SU-DHL-6 (cell line): ENCODE data around the gene CNTN4.

Experiments used
- EZH2phosphoT487 ChIP-seq: fragments of 200-600 bp; sonication (generic), shearing (Covaris generic); conservative IDR thresholded peaks from 2 replicates; pipeline ENCODE4 v1.6.1; 2018; ENCODE audit warnings: mild to moderate bottlenecking, antibody characterized with exemption, low read length, moderate library complexity, mixed read lengths
- TF ChIP-seq, protein P1 (sequence below): fragments of 200-600 bp; sonication (generic); IDR thresholded peaks from one replicate; pipeline ENCODE4 v1.5.1; 2017; ENCODE audit warnings: antibody characterized with exemption, mild to moderate bottlenecking, low read length, moderate library complexity; ENCODE audit not compliant: insufficient read depth, poor library complexity, severe bottlenecking

DNA sequence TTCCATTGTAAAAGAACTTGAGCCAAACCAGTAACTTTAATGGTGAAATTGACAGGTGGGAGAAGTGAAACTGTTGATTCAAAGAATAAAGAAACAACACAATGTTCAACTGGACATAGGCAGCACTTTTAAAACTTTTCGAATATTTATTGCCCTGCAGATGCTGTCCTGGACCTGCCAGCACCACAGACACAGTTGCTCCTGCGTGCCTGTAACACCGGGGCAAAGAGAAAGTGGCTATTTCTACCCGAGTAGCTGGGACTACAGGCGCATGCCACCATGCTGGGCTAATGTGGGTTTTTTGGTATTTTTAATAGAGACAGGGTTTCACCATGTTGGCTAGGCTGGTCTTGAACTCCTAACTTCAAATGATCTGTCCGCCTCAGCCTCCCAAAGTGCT, 1004.1 kb downstream of the CNTN4 start:
- TF ChIP-seq, protein P1, sequence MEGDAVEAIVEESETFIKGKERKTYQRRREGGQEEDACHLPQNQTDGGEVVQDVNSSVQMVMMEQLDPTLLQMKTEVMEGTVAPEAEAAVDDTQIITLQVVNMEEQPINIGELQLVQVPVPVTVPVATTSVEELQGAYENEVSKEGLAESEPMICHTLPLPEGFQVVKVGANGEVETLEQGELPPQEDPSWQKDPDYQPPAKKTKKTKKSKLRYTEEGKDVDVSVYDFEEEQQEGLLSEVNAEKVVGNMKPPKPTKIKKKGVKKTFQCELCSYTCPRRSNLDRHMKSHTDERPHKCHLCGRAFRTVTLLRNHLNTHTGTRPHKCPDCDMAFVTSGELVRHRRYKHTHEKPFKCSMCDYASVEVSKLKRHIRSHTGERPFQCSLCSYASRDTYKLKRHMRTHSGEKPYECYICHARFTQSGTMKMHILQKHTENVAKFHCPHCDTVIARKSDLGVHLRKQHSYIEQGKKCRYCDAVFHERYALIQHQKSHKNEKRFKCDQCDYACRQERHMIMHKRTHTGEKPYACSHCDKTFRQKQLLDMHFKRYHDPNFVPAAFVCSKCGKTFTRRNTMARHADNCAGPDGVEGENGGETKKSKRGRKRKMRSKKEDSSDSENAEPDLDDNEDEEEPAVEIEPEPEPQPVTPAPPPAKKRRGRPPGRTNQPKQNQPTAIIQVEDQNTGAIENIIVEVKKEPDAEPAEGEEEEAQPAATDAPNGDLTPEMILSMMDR = no peak
- no peak for TF ChIP-seq EZH2phosphoT487
